ENCODE measurements around the gene CALML6.
A peak's percentile ranks its signal among the peaks of the same experiment; 100 is the strongest.

The CALML6 gene

DNA sequence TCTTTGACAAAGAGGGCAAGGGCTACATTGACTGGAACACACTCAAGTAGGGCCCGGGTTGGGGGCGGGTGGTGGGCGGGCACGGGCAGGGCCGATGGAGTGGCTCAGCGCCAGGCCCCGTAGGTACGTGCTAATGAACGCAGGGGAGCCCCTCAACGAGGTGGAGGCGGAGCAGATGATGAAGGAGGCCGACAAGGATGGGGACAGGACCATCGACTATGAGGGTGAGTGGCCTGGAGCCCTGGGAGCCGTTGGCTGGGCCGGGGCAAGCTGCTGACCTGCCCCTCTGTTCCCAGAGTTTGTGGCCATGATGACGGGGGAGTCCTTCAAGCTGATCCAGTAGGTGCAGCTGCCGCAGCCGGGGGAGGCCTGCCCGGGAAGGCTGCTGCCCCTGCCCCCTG lies 1.8 kb downstream of the CALML6 start:
- no peak overlapping the region for H3K4me3 ChIP-seq (replicated peaks; ENCODE audit: low read depth, low read length)
- no peaks in the 10 kb centered on the region; the same call in 1 of the 2 replicates for H3K27me3 ChIP-seq (replicated peaks; ENCODE audit: control insufficient read depth, insufficient read depth, low read length)
- TF ChIP-seq, protein P1, sequence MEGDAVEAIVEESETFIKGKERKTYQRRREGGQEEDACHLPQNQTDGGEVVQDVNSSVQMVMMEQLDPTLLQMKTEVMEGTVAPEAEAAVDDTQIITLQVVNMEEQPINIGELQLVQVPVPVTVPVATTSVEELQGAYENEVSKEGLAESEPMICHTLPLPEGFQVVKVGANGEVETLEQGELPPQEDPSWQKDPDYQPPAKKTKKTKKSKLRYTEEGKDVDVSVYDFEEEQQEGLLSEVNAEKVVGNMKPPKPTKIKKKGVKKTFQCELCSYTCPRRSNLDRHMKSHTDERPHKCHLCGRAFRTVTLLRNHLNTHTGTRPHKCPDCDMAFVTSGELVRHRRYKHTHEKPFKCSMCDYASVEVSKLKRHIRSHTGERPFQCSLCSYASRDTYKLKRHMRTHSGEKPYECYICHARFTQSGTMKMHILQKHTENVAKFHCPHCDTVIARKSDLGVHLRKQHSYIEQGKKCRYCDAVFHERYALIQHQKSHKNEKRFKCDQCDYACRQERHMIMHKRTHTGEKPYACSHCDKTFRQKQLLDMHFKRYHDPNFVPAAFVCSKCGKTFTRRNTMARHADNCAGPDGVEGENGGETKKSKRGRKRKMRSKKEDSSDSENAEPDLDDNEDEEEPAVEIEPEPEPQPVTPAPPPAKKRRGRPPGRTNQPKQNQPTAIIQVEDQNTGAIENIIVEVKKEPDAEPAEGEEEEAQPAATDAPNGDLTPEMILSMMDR (IDR thresholded peaks at IDR 0.05; ENCODE audit: insufficient read depth, low read length, poor library complexity, severe bottlenecking), result no peak
- H3K36me3 ChIP-seq (ENCODE audit: control insufficient read depth, insufficient read depth, low read length), result no peaks in the 10 kb centered on the region
- DNase-seq (ENCODE audit: extremely low read depth, insufficient read length), result no peak

DNA sequence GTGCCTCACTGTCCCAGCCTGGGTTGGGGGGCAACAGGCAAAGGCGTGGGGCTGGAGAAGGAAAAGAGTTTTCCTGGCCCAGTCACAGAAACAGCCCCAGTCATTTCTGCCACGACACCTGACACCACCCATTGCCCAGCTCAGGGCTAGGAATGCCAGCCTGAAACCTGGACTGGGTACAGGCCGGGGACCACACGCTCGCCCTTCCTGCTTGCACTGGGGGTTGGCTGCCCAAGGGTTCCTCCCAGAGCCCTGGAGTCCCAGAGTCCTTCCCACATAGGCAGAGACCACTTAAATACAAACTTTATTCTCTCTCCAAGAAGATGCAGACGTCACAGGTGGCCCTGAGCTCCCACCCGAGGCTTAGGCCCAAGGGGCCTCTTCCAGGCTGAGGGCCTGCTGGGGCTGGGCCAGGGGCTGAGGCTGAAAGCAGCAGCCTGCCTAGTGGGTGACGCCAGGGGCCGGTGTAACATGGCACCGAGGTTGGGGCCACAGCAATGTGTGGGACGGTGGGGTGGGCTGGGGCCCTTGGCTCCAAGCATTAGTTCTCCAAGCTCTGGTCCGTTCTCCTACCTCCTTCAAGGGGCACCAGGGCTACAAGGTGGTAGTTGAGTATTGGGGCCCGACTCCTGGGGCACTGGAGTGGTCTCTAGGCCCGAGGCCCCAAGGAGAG lies 2.4 kb downstream of the CALML6 start:
- Histone ChIP-seq H3K4me3 (replicated peaks; ENCODE audit: low read depth, low read length) (no peak overlapping the region), H3K27me3 (replicated peaks; ENCODE audit: control insufficient read depth, insufficient read depth, low read length) (no peaks in the 10 kb centered on the region; the same call in 1 of the 2 replicates), H3K36me3 (ENCODE audit: control insufficient read depth, insufficient read depth, low read length) (no peaks in the 10 kb centered on the region)
- TF ChIP-seq, protein P1 (IDR thresholded peaks at IDR 0.05; ENCODE audit: insufficient read depth, low read length, poor library complexity, severe bottlenecking), result no peak
- no peak for DNase-seq (ENCODE audit: extremely low read depth, insufficient read length)

DNA sequence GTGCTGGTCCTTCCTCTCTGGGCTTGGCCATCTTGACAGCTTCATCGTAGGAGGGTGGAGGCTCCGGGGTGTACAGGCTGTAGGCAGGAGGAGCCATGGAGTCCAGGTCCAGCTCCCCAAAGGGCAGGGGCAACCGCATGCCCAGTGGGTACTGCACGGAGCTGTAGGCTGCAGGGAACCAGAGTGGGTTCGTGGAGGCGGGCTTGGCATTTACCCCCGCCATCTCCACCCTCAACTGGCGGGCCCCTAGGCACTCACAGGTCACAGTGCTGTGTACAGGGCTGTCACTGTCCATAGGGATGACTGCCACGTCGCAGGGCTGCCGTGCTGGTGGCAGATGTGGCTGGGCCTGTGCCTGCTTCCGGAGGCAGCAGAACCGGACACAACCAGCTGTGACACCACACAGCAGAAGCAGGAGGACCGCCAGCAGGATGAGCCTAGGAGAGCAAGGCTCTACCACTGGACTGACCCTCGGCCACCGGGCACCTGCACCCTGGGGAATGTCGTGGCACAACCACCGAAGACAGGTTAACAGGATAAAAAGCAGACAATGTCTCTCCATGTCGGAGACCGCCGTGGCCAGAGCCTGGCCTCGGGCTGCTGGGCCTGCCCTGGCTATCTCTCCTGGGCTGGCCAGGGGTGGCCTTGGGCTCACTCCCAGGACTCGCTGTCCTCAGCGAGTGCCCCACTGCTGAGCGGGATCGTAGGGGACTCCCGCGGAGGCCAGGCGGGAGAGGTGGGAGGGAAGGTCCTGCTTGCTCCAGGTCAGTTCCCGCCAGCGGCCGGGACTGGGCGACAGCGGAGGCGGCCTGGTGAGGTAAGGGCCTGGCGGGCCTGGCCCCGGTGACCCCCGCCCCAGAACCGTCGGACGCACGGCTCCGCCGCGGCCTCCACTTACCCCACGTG lies 3.2 kb downstream of the CALML6 start:
- H3K4me3 ChIP-seq (replicated peaks; ENCODE audit: low read depth, low read length), result peak overlapping the region; percentile 56
- H3K27me3 ChIP-seq (replicated peaks; ENCODE audit: control insufficient read depth, insufficient read depth, low read length), result no peaks in the 10 kb centered on the region; the same call in 1 of the 2 replicates
- no peaks in the 10 kb centered on the region for H3K36me3 ChIP-seq (ENCODE audit: control insufficient read depth, insufficient read depth, low read length)
- TF ChIP-seq, protein P1 (IDR thresholded peaks at IDR 0.05; ENCODE audit: insufficient read depth, low read length, poor library complexity, severe bottlenecking), result no peak
- no peak for DNase-seq (ENCODE audit: extremely low read depth, insufficient read length)

DNA sequence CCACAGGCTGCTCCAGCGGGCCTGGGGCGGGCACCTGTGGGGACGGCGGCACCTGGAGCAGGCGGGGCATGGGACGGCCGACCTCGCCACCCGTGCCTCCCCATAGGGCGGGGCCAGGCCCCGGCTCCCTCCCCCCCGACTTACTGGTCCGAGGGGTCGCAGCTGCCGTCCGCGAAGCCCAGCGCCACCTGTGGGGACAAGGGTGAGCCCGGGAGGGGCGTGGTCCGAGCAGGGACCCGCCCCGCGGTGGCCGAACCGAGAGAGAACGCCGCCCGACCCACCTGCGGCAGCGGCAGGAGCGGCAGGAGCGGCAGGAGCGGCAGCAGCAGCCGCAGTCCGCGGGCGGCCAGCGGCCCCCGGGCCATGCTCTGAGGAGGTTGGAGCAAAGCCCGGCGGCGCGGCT lies 3.8 kb downstream of the CALML6 start, which contains the start of gene TMEM52:
TSS of gene TMEM52 (minus strand) at position 379 of the 403 bp plus-strand sequence. CDS start at position 365, 14 bp downstream.
- no peaks in the 10 kb centered on the region; the same call in 1 of the 2 replicates for H3K27me3 ChIP-seq (replicated peaks; ENCODE audit: control insufficient read depth, insufficient read depth, low read length)
- TF ChIP-seq, protein P1 (IDR thresholded peaks at IDR 0.05; ENCODE audit: insufficient read depth, low read length, poor library complexity, severe bottlenecking), result no peak
- H3K4me3 ChIP-seq (replicated peaks; ENCODE audit: low read depth, low read length), result peak within 1 kb of the TSS; percentile 56
- H3K36me3 ChIP-seq (ENCODE audit: control insufficient read depth, insufficient read depth, low read length), result no peaks in the 10 kb centered on the region
- DNase-seq (ENCODE audit: extremely low read depth, insufficient read length), result no peak

DNA sequence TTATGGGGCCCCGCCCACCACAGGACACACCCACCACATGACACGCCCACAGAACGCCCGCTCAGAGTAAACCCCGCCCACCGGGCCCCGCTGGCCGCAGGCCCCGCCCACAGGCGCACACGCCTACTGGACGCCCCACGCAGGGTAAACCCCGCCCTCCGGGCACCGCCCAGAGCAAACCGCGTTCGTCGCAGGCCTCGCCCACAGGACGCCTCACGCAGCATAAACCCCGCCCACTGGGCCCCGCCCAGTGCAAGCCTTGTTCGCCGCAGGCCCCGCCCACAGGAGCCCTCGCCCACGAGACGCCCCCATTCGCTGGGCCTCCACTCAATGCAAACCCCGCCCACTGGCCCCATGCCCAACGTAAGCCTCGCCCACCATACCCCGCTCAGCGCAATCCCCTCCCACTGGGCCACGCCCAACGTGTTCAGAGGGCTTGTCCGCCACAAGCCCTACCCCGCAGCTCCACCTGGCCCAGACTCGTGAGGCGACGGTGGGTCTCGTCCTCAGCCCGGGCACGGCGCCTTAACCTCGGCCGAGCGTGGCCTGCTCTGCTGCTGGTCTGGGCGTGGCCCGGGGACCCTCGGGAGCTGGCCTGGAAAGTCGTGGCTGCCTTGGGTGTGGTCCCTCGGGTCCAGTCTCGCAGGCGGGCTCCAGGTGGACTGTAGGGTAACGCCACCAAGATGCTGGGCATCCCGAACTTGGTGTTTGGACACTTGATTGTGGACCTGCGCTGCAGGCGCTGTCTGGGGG lies 4.4 kb downstream of the CALML6 start:
- H3K27me3 ChIP-seq (replicated peaks; ENCODE audit: control insufficient read depth, insufficient read depth, low read length), result no peaks in the 10 kb centered on the region
- TF ChIP-seq, protein P1 (IDR thresholded peaks at IDR 0.05; ENCODE audit: insufficient read depth, low read length, poor library complexity, severe bottlenecking), result no peak
- DNase-seq (ENCODE audit: extremely low read depth, insufficient read length), result peak; percentile 97
- H3K4me3 ChIP-seq (replicated peaks; ENCODE audit: low read depth, low read length), result peak overlapping the region; percentile 56
- H3K36me3 ChIP-seq (ENCODE audit: control insufficient read depth, insufficient read depth, low read length), result no peaks in the 10 kb centered on the region
